Cardiac muscle cell (in vitro differentiated cells and primary cell): Measurements from ENCODE around the gene ATXN3. TPM values are rescaled to one million over a fixed set of nuclear protein-coding genes. Genes with fewer than 3 reads are reported as not detected.

ENCODE experiments used
- DNase-seq, 2 donors: peaks; one replicate each; pipeline versions ENCODE4 v3.0.0 to v3.0.0-alpha.2; 2010 to 2017; ENCODE audit warnings: low read depth in 1 of 2, low spot score in 1 of 2
- H3K27ac ChIP-seq: fragments of 200-600 bp; sonication (generic); 2 replicates; pipeline ENCODE4 v1.5.1; 2016
- H3K27me3 ChIP-seq: fragments of 200-600 bp; sonication (generic); 2 replicates; pipeline ENCODE4 v1.6.0; 2016; ENCODE audit warnings: control low read depth
- H3K36me3 ChIP-seq: fragments of 200-600 bp; sonication (generic); 2 replicates; pipeline ENCODE4 v1.5.1; 2016; ENCODE audit warnings: control low read depth
- H3K4me1 ChIP-seq: fragments of 200-600 bp; sonication (generic); 2 replicates; pipeline ENCODE4 v1.8.1; 2017; ENCODE audit warnings: low read depth, mild to moderate bottlenecking, mixed run types
- H3K4me3 ChIP-seq: fragments of 200-600 bp; sonication (generic); 2 replicates; pipeline ENCODE4 v1.5.1; 2016; ENCODE audit warnings: mild to moderate bottlenecking
- H3K9me3 ChIP-seq: fragments of 200-600 bp; sonication (generic); 2 replicates; pipeline ENCODE4 v1.5.1; 2017; ENCODE audit warnings: low read depth, mild to moderate bottlenecking, control low read depth
- CTCF ChIP-seq: IDR thresholded peaks from 2 replicates; pipeline ENCODE4 v1.5.1; 2012; ENCODE audit warnings: low read depth, mild to moderate bottlenecking, low read length
- polyA plus RNA-seq: library from polyadenylated mRNA; unstranded; fragments of >200 nt; fragmentation: Nextera tagmentation; extraction: Ambion mirVana; gene quantifications from 2 replicates; pipeline ENCODE4 v1.2.1, GENCODE V29; 2016
- total RNA-seq: library from RNA; depleted of rRNA; stranded (reverse); fragments of >200 nt; gene quantifications from 2 replicates; pipeline ENCODE4 v1.2.3, GENCODE V29; 2016

Gene ATXN3
- 23.7 and 41.1 TPM in 2 replicates for total RNA-seq
- polyA plus RNA-seq = 26.3 and 27.9 TPM in 2 replicates

GRCh38 chr14:92106143-92106926 is at the start of gene ATXN3:
ATXN3 (minus strand) TSS chr14:92106582; CDS start chr14:92106552, 30 bp downstream.
- TF ChIP-seq CTCF = peak; percentile 81
- Histone ChIP-seq H3K9me3 (no peaks in the 10 kb centered on the region), H3K27me3 (no peaks in the 10 kb centered on the region), H3K4me3 (peak within 1 kb of the TSS; percentile 64), H3K36me3 (no peaks in the 10 kb centered on the region), H3K27ac (peak within 1 kb of the TSS; percentile 58), H3K4me1 (no peaks in the 10 kb centered on the region)
- DNase-seq = peak; percentile 98 to 99

GRCh38 chr14:92154283-92154942 is 48.0 kb upstream of the ATXN3 start:
- H3K27me3 ChIP-seq = no peaks in the 10 kb centered on the region
- no peak overlapping the region for H3K27ac ChIP-seq
- H3K4me3 ChIP-seq = no peak overlapping the region
- H3K4me1 ChIP-seq = no peaks in the 10 kb centered on the region
- no peak for TF ChIP-seq CTCF
- no peaks in the 10 kb centered on the region for H3K9me3 ChIP-seq
- no peak for DNase-seq
- H3K36me3 ChIP-seq = peaks cover 48% of the 10 kb centered on the region

GRCh38 chr14:92153581-92153980 is 47.2 kb upstream of the ATXN3 start:
- no peaks in the 10 kb centered on the region for H3K27me3 ChIP-seq
- H3K9me3 ChIP-seq = no peaks in the 10 kb centered on the region
- no peaks in the 10 kb centered on the region for H3K4me1 ChIP-seq
- H3K36me3 ChIP-seq = peaks cover 44% of the 10 kb centered on the region
- no peak overlapping the region for H3K4me3 ChIP-seq
- no peak for DNase-seq
- no peak overlapping the region for H3K27ac ChIP-seq
- TF ChIP-seq CTCF = no peak

- Histone ChIP-seq H3K4me1 (no peaks in the 10 kb centered on the region), H3K27me3 (no peaks in the 10 kb centered on the region), H3K4me3 (no peak overlapping the region), H3K27ac (no peak overlapping the region), H3K9me3 (no peaks in the 10 kb centered on the region), H3K36me3 (peaks cover 60% of the 10 kb centered on the region)
- no peak for TF ChIP-seq CTCF
- peak in 1 of 2 donors; percentile 43 for DNase-seq
These were observed 38.3 kb upstream of the ATXN3 start for GRCh38 chr14:92144708-92145107.

- H3K36me3 ChIP-seq = peaks cover 58% of the 10 kb centered on the region
- H3K27ac ChIP-seq = no peak overlapping the region
- H3K4me3 ChIP-seq = no peak overlapping the region
- H3K27me3 ChIP-seq = no peaks in the 10 kb centered on the region
- H3K4me1 ChIP-seq = no peaks in the 10 kb centered on the region
- no peak for DNase-seq
- H3K9me3 ChIP-seq = no peaks in the 10 kb centered on the region
- TF ChIP-seq CTCF = no peak
These were observed 37.6 kb upstream of the ATXN3 start for GRCh38 chr14:92143962-92144361.
